Tibial artery (tissue), 4 donors: ENCODE measurements around the gene CEBPE.

Experiments used
- DNase-seq, 2 donors: peaks; one replicate each; pipeline ENCODE4 v3.0.0-alpha.2; 2019
- H3K27ac ChIP-seq, 2 donors: fragments of 200-600 bp; sonication (generic) in 1 of 2; 1 replicate in 1 of 2; 2 replicates in 1 of 2; pipeline ENCODE4 v1.5.1; 2018 to 2019; ENCODE audit warnings: mild to moderate bottlenecking in 1 of 2
- H3K27me3 ChIP-seq, 2 donors: fragments of 200-600 bp; sonication (generic) in 1 of 2; one replicate each; pipeline versions ENCODE4 v1.5.1 to v1.6.0; 2016 to 2019
- H3K36me3 ChIP-seq, 3 donors: fragments of 200-600 bp; sonication (generic) in 2 of 3; one replicate each; pipeline ENCODE4 v1.5.1; 2016 to 2019; ENCODE audit warnings: mild to moderate bottlenecking in 2 of 3
- H3K4me1 ChIP-seq, 4 donors: fragments of 200-600 bp; sonication (generic) in 2 of 4; 1 replicate in 3 of 4; 2 replicates in 1 of 4; pipeline ENCODE4 v1.5.1; 2016 to 2019
- H3K4me3 ChIP-seq, 2 donors: fragments of 200-600 bp; sonication (generic) in 1 of 2; 1 replicate in 1 of 2; 2 replicates in 1 of 2; pipeline ENCODE4 v1.5.1; 2018 to 2019; ENCODE audit warnings: mild to moderate bottlenecking in 2 of 2
- H3K9me3 ChIP-seq, 3 donors: fragments of 200-600 bp; sonication (generic) in 1 of 3; one replicate each; pipeline ENCODE4 v1.5.1; 2016 to 2019
- intact Hi-C: fragments of 100-400 bp; cut with DNase I; formaldehyde crosslinking; loops from one replicate; pipeline ENCODE4 v1.15.0; 2023; ENCODE audit warnings: low total_unique reads
- TF ChIP-seq, protein P1 (sequence below), 2 experiments: fragments of 200-600 bp in 1 of 2; fragments of 450-650 bp in 1 of 2; IDR thresholded peaks; one replicate each; pipeline ENCODE4 v1.5.1; 2017 to 2019; ENCODE audit warnings: antibody characterized with exemption in 2 of 2, mild to moderate bottlenecking in 1 of 2, moderate library complexity in 1 of 2

CEBPE gene

DNA sequence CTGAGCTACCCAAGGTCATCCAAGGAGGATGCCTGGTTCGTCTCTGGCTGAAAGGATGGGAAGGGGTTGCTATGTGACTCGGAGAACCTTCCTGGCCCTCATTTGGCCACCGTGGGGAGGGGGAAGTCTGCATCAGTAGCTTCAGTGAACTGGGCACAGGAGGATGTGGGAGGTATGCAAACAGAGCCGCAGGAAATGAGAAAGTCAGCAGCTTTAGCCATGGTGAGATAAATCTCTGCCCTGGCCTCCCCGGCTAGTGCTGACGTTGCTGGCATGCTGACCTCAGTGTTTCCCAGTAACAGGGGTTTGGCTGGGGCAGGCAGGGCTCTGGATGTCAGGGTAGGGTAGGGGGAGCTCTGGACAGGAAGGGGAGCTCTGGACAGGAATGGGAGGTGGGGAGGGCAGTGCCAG lies 2.3 kb upstream of the CEBPE start:
- H3K27ac ChIP-seq = peak overlapping the region; percentile 46 to 54

DNA sequence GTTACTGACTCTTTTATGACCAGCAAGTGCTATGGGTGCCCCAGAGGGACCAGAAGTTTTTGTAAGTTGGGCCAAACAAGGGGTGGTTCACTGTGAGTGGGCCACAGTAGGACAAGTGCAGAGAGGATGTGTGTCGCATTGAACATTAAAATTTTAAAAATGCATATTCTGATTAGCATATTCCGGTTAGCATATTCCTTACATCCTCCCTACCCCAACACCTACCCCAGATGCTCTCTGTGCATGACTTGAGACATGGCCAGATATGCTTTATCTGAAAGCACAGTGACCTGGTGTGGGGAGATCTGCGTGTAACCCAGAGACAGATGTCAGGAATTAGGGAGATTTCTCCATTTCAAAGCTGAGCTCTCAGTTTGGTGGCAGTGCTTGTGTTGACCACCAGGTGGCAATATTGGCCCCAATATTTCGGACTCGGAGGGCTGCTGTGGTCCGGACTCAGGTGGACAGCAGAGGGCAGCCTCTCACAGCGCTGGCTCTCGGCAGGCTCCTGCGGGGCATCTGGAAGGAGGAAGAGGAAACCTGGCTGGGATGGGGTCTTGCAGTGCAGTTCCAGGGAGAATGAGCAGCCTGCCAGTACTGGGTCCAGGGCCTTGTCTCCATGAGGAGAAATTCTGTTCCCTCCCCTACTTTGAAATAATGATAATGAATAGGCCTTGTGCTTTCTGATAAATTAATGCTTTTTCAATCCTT lies 1.6 kb upstream of the CEBPE start:
- H3K4me1 ChIP-seq = peaks cover 3 to 35% (median 26%) of the 10 kb centered on the region in 4 donors
- peak; percentile 91 to 93 for DNase-seq
- H3K36me3 ChIP-seq = no peaks in the 10 kb centered on the region
- no peaks in the 10 kb centered on the region for H3K9me3 ChIP-seq
- intact Hi-C loops = loop anchor here (1.0 kb wide), 1 partner anchor 67 kb away; no protein-coding TSS in a partner anchor
- peaks cover 0 to 9% of the 10 kb centered on the region in 2 donors for H3K27me3 ChIP-seq
- no peak overlapping the region for H3K4me3 ChIP-seq
- TF ChIP-seq, protein P1, sequence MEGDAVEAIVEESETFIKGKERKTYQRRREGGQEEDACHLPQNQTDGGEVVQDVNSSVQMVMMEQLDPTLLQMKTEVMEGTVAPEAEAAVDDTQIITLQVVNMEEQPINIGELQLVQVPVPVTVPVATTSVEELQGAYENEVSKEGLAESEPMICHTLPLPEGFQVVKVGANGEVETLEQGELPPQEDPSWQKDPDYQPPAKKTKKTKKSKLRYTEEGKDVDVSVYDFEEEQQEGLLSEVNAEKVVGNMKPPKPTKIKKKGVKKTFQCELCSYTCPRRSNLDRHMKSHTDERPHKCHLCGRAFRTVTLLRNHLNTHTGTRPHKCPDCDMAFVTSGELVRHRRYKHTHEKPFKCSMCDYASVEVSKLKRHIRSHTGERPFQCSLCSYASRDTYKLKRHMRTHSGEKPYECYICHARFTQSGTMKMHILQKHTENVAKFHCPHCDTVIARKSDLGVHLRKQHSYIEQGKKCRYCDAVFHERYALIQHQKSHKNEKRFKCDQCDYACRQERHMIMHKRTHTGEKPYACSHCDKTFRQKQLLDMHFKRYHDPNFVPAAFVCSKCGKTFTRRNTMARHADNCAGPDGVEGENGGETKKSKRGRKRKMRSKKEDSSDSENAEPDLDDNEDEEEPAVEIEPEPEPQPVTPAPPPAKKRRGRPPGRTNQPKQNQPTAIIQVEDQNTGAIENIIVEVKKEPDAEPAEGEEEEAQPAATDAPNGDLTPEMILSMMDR (IDR thresholded peaks at IDR 0.05) = peak; percentile 100
- H3K27ac ChIP-seq = peak overlapping the region; percentile 46 to 54

More for the DNA sequence above, 2.3 kb upstream of the CEBPE start:
- TF ChIP-seq, protein P1 (IDR thresholded peaks at IDR 0.05) = no peak
- peaks cover 3 to 42% (median 32%) of the 10 kb centered on the region in 4 donors for H3K4me1 ChIP-seq
- no peak overlapping the region for H3K4me3 ChIP-seq
- H3K27me3 ChIP-seq = peaks cover 0 to 9% of the 10 kb centered on the region in 2 donors
- H3K36me3 ChIP-seq = peaks cover 0 to 6% (median 0%) of the 10 kb centered on the region in 3 donors
- DNase-seq = peak in 1 of 2 donors; percentile 69
- no peaks in the 10 kb centered on the region for H3K9me3 ChIP-seq
- intact Hi-C loops = no loop called here

DNA sequence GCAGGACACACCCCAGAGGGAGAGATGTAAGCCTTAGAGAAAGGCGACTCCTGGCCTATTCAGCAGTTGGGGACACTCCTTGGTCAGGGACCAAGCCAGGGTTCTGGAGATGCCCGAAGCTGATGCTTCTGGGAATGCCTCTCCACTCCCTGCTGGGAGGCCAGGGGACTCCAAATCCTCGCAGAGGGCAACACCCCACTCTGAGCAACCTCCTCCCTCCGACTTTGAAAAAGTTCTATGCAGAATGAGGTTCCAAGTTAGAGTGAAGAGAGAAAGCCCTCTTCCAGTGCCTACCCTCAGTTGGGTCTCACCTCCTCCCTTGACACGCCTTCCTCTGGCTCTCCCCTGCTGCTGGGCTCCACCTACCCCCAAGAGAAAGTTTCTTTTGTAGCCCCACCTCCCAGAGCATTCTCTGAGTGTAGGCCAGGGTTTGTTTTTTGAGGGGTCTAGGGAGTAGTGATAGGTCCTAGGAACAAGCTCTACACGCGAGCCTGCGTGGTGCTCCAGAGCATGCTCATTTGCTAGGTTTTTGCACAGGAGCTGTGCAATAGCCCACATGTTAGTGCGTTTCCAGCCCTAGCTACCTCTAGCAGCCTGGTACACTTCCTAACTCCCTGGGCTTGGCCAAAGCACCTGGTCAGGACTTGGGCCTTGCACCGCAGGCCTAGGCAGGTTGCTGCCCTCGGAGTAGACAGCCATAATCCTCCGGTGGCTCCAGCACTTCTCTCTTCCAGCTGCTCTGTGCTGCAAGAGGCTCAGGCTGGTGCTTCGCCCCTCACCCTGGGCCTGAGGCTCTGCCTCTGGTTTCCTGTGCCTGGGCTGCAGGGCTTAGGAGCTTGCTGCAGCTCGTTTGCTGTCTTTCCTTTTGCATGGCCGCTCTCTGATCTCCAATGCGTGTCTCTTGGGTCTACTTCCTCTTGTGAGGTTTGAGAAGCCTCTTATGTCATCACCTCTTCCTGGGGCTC lies 590 bp upstream of the CEBPE start:
- Histone ChIP-seq H3K4me3 (no peak overlapping the region), H3K27ac (no peak overlapping the region), H3K27me3 (peaks cover 0 to 9% of the 10 kb centered on the region in 2 donors), H3K4me1 (peaks cover 0 to 29% (median 17%) of the 10 kb centered on the region in 4 donors), H3K36me3 (no peaks in the 10 kb centered on the region), H3K9me3 (no peaks in the 10 kb centered on the region)
- peak in 1 of 2 donors; percentile 62 for DNase-seq
- intact Hi-C loops = loop anchor here (1.0 kb wide), 1 partner anchor 68 kb away; no protein-coding TSS in a partner anchor
- TF ChIP-seq, protein P1 (IDR thresholded peaks at IDR 0.05) = no peak

DNA sequence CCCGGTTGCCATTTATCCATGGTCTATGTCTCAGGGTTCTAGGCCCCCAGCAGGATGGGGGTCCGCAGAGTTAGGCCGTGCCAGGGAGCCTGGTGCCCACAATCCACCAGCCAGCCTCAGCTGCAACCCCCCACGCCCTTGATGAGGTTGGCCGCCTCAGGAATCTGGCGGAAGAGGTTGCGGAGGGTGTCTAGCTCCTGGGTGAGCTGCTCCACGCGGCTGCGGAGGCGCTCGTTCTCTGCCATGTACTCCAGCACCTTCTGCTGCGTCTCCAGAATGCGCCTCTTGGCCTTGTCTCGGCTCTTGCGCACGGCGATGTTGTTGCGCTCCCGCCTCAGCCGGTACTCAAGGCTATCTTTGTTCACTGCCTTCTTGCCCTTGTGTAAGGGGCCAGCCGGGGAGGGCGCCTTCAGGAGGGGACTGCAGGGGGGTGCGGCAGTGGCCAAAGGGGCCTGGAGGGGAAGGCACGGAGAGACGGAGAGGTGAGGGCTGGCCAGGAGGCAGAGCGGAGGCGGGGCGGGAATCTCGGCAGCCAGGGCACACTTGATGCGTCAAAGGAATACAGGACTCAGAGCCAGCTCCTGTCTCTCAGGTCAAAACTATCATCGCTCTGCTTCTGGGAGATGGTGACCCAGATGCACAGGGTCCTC lies 1.6 kb downstream of the CEBPE start:
- intact Hi-C loops = no loop called here
- no peaks in the 10 kb centered on the region for H3K36me3 ChIP-seq
- H3K27ac ChIP-seq = no peak overlapping the region
- peaks cover 0 to 17% (median 8%) of the 10 kb centered on the region in 4 donors for H3K4me1 ChIP-seq
- H3K27me3 ChIP-seq = peaks cover 0 to 26% of the 10 kb centered on the region in 2 donors
- no peak overlapping the region for H3K4me3 ChIP-seq
- no peaks in the 10 kb centered on the region for H3K9me3 ChIP-seq
- TF ChIP-seq, protein P1 (IDR thresholded peaks at IDR 0.05) = no peak
- DNase-seq = peak in 1 of 2 donors; percentile 62

DNA sequence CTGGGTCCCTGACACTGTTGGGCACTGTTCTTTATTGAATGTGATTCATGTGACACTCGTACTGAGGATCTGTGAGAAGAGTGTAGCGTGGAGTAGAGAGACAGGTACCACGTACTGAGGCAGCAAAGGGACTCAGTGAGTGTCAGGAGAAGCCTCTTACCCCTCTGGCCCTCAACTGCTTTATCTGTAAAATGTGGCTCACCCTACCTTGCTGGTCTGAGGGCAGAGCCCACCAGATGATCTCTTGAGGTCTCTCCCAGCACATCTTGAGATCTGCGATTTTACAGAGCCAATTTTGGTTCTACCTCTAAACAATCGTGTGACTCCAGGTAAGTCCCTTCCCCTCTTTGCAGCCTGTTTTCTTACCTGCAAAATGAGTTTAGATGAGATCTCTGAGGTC lies 3.1 kb downstream of the CEBPE start:
- peaks cover 0 to 7% (median under 1%) of the 10 kb centered on the region in 4 donors for H3K4me1 ChIP-seq
- no peaks in the 10 kb centered on the region for H3K36me3 ChIP-seq
- H3K4me3 ChIP-seq = no peak overlapping the region
- TF ChIP-seq, protein P1 (IDR thresholded peaks at IDR 0.05) = no peak
- H3K9me3 ChIP-seq = no peaks in the 10 kb centered on the region
- intact Hi-C loops = no loop called here
- DNase-seq = no peak
- H3K27ac ChIP-seq = no peak overlapping the region
- peaks cover 0 to 34% of the 10 kb centered on the region in 2 donors for H3K27me3 ChIP-seq
